ENCODE data around the gene KNOP1.
"Not testable (repeated sequence)": the region's sequence is repeated elsewhere in the genome, so short reads cannot be mapped to it uniquely, and the experiment has no call there.

KNOP1 gene

DNA sequence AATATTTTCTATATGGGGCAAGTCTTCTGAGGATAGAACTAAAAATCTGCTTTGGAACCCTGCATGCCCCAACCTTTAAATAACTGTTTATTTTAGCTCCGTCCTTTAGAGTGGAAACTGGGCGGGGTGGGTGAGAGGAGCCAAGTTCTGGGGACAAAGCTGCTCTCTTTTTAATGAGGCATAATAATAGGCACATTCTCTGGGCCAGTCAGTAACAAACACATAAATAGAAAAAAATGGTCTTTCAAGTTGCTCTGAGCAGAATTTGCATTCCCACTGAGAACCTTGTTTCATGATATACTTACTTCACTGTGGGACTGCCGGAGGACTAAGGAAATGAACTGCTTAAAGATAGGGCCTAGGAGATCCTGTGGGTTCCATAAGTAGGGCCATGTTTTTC is 51.5 kb downstream of the KNOP1 start:
- no peak for ATAC-seq
- TF ChIP-seq ZC3H10 (CRISPR knock-in tag; IDR thresholded peaks at IDR 0.05) (no peak), SNAI2 (CRISPR knock-in tag; IDR thresholded peaks at IDR 0.05) (no peak), ZNF70 (CRISPR knock-in tag; IDR thresholded peaks at IDR 0.05) (no peak), GLIS3 (CRISPR knock-in tag; IDR thresholded peaks at IDR 0.05) (no peak), BACH2 (CRISPR knock-in tag; IDR thresholded peaks at IDR 0.05; ENCODE audit: borderline replicate concordance) (no peak), RARB (CRISPR knock-in tag; IDR thresholded peaks at IDR 0.05) (no peak), ZFP3 (CRISPR knock-in tag; IDR thresholded peaks at IDR 0.05) (no peak)
- TF ChIP-seq, protein P1, sequence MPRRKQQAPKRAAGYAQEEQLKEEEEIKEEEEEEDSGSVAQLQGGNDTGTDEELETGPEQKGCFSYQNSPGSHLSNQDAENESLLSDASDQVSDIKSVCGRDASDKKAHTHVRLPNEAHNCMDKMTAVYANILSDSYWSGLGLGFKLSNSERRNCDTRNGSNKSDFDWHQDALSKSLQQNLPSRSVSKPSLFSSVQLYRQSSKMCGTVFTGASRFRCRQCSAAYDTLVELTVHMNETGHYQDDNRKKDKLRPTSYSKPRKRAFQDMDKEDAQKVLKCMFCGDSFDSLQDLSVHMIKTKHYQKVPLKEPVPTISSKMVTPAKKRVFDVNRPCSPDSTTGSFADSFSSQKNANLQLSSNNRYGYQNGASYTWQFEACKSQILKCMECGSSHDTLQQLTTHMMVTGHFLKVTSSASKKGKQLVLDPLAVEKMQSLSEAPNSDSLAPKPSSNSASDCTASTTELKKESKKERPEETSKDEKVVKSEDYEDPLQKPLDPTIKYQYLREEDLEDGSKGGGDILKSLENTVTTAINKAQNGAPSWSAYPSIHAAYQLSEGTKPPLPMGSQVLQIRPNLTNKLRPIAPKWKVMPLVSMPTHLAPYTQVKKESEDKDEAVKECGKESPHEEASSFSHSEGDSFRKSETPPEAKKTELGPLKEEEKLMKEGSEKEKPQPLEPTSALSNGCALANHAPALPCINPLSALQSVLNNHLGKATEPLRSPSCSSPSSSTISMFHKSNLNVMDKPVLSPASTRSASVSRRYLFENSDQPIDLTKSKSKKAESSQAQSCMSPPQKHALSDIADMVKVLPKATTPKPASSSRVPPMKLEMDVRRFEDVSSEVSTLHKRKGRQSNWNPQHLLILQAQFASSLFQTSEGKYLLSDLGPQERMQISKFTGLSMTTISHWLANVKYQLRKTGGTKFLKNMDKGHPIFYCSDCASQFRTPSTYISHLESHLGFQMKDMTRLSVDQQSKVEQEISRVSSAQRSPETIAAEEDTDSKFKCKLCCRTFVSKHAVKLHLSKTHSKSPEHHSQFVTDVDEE (CRISPR knock-in tag; IDR thresholded peaks at IDR 0.05): no peak
- TF ChIP-seq, protein P2, sequence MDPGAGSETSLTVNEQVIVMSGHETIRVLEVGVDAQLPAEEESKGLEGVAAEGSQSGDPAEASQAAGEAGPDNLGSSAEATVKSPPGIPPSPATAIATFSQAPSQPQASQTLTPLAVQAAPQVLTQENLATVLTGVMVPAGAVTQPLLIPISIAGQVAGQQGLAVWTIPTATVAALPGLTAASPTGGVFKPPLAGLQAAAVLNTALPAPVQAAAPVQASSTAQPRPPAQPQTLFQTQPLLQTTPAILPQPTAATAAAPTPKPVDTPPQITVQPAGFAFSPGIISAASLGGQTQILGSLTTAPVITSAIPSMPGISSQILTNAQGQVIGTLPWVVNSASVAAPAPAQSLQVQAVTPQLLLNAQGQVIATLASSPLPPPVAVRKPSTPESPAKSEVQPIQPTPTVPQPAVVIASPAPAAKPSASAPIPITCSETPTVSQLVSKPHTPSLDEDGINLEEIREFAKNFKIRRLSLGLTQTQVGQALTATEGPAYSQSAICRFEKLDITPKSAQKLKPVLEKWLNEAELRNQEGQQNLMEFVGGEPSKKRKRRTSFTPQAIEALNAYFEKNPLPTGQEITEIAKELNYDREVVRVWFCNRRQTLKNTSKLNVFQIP (CRISPR knock-in tag; IDR thresholded peaks at IDR 0.05; ENCODE audit: borderline replicate concordance, low read depth): no peak
- TF ChIP-seq, protein P3, sequence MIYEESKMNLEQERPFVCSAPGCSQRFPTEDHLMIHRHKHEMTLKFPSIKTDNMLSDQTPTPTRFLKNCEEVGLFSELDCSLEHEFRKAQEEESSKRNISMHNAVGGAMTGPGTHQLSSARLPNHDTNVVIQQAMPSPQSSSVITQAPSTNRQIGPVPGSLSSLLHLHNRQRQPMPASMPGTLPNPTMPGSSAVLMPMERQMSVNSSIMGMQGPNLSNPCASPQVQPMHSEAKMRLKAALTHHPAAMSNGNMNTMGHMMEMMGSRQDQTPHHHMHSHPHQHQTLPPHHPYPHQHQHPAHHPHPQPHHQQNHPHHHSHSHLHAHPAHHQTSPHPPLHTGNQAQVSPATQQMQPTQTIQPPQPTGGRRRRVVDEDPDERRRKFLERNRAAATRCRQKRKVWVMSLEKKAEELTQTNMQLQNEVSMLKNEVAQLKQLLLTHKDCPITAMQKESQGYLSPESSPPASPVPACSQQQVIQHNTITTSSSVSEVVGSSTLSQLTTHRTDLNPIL (CRISPR knock-in tag; IDR thresholded peaks at IDR 0.05; ENCODE audit: low read depth): no peak

DNA sequence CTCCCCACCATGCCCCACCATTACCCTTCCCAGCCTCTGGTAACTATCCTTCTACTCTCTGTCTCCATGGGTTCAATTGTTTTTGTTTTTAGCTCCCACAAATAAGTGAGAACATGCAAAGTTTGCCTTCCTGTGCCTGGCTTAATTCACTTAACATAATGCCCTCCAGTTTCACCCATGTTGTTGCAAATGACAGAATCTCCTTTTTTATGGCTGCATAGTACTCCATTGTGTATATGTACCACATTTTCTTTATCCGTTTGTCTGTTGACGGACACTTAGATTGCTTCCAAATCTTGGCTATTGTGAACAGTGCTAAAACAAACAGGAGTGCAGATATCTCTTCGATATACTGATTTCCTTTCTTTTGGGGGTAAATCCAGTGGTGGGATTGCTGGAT is 52.7 kb downstream of the KNOP1 start:
- TF ChIP-seq ZNF8 (CRISPR knock-in tag; IDR thresholded peaks at IDR 0.05): peak; percentile 84
- not testable (repeated sequence) for ATAC-seq

DNA sequence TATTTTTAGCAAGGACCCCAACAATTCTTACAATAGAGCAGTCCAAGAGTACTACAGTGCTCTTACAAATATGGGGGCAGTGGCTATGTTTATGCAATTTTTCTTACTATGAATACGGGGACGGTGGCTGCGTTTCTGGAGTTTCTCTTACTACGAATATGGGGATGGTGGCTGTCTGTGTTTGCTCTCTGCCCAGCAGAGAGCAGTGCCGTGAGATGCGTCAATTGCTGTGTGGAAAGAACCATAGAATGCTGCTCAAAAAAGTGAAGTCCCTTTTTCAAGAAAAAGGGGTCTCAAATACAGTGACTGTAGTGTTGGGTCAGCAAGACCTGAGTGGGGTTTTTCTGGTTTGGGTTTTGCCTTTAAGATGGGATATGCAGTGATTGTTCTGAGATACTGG is 53.9 kb downstream of the KNOP1 start:
- TF ChIP-seq, protein P3 (CRISPR knock-in tag; IDR thresholded peaks at IDR 0.05; ENCODE audit: low read depth): no peak
- TF ChIP-seq TOX (CRISPR knock-in tag; IDR thresholded peaks at IDR 0.05; ENCODE audit: borderline replicate concordance) (no peak), GLIS3 (CRISPR knock-in tag; IDR thresholded peaks at IDR 0.05) (no peak), TCF4 (CRISPR knock-in tag; IDR thresholded peaks at IDR 0.05; ENCODE audit: borderline replicate concordance) (no peak), PPARA (CRISPR knock-in tag; IDR thresholded peaks at IDR 0.05; ENCODE audit: borderline replicate concordance) (no peak), RARB (CRISPR knock-in tag; IDR thresholded peaks at IDR 0.05) (no peak), ARNTL (CRISPR knock-in tag; IDR thresholded peaks at IDR 0.05; ENCODE audit: borderline replicate concordance, low read depth) (no peak)
- no peak for ATAC-seq

DNA sequence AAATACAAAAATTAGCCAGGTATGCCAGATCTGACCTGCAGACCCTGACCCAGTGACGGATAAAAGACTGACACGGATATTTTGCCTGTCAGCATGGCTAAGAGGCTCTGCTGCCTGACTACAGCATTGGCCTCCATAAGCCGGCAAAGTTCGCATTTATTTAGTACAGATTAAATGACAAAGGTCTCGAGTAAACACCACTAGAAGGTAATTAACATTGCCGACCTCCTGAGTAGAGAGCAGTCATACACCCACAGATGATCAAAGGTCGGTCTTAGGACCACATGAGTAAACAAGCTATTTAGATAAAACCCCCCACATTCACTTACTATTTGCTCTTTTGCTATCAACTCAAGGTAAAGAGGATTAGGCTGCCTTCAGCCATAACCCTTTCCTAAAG is 55.7 kb downstream of the KNOP1 start:
- no peak for ATAC-seq
- TF ChIP-seq ISL1 (CRISPR knock-in tag; IDR thresholded peaks at IDR 0.05) (no peak), ZNF8 (CRISPR knock-in tag; IDR thresholded peaks at IDR 0.05) (no peak), PPARA (CRISPR knock-in tag; IDR thresholded peaks at IDR 0.05; ENCODE audit: borderline replicate concordance) (no peak), ESRRG (CRISPR knock-in tag; IDR thresholded peaks at IDR 0.05) (no peak), ARNTL (CRISPR knock-in tag; IDR thresholded peaks at IDR 0.05; ENCODE audit: borderline replicate concordance, low read depth) (no peak), CSDC2 (CRISPR knock-in tag; IDR thresholded peaks at IDR 0.05) (no peak), ZFP30 (CRISPR knock-in tag; IDR thresholded peaks at IDR 0.05) (no peak)
- TF ChIP-seq, protein P4, sequence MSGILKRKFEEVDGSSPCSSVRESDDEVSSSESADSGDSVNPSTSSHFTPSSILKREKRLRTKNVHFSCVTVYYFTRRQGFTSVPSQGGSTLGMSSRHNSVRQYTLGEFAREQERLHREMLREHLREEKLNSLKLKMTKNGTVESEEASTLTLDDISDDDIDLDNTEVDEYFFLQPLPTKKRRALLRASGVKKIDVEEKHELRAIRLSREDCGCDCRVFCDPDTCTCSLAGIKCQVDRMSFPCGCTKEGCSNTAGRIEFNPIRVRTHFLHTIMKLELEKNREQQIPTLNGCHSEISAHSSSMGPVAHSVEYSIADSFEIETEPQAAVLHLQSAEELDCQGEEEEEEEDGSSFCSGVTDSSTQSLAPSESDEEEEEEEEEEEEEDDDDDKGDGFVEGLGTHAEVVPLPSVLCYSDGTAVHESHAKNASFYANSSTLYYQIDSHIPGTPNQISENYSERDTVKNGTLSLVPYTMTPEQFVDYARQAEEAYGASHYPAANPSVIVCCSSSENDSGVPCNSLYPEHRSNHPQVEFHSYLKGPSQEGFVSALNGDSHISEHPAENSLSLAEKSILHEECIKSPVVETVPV (CRISPR knock-in tag; IDR thresholded peaks at IDR 0.05): no peak
- TF ChIP-seq, protein P5, sequence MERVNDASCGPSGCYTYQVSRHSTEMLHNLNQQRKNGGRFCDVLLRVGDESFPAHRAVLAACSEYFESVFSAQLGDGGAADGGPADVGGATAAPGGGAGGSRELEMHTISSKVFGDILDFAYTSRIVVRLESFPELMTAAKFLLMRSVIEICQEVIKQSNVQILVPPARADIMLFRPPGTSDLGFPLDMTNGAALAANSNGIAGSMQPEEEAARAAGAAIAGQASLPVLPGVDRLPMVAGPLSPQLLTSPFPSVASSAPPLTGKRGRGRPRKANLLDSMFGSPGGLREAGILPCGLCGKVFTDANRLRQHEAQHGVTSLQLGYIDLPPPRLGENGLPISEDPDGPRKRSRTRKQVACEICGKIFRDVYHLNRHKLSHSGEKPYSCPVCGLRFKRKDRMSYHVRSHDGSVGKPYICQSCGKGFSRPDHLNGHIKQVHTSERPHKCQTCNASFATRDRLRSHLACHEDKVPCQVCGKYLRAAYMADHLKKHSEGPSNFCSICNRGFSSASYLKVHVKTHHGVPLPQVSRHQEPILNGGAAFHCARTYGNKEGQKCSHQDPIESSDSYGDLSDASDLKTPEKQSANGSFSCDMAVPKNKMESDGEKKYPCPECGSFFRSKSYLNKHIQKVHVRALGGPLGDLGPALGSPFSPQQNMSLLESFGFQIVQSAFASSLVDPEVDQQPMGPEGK (CRISPR knock-in tag; IDR thresholded peaks at IDR 0.05; ENCODE audit: borderline replicate concordance): no peak

Data from SK-N-SH treated with all-trans-retinoic acid at 6 μM for 48 hours (cell line).